HepG2 (cell line): ENCODE data around the gene KRTAP12-3. TPM values are rescaled to one million over a fixed set of nuclear protein-coding genes. Genes with fewer than 3 reads are reported as not detected.

Source experiments
- ATAC-seq: fragments of 200-7000 bp; cut with Tn5 transposase; 3 replicates; pipeline ENCODE4 v1.9.1; 2020; ENCODE audit warnings: mild to moderate bottlenecking, moderate library complexity
- BruUV-seq: library from RNA; stranded (reverse); fragments of 400-500 nt; replicated peaks from 2 replicates; lab custom pipeline; 2021; lab: Mats Ljungman, UMichigan
- CTCF ChIA-PET: fragments of 300-600 bp; formaldehyde crosslinking; extraction: SDS; loops from one replicate; lab custom pipeline; 2021; ENCODE audit warnings: low total read pairs, inconsistent platforms, low intra/inter-chr PET ratio; lab: Yijun Ruan, JAX
- POLR2A ChIA-PET: fragments of 350-600 bp; sonication (Branson Sonifier 250); formaldehyde crosslinking; loops from one replicate; lab custom pipeline; 2020; ENCODE audit warnings: antibody characterized with exemption, inconsistent platforms; lab: Yijun Ruan, JAX
- DNase-seq: peaks from one replicate; pipeline ENCODE4 v3.0.0-alpha.2; 2015; ENCODE audit warnings: low spot score
- FAIRE-seq: peaks from 3 replicates; lab custom pipeline; 2011; peaks lifted over from hg19 to GRCh38; lab: Jason Lieb, UNC
- H2AFZ ChIP-seq: one replicate; pipeline ENCODE4 v1.6.1; 2011; ENCODE audit warnings: low read length, inconsistent platforms
- H3K27ac ChIP-seq: fragments of 300-600 bp; 3 replicates; pipeline ENCODE4 v1.8.0; 2011; ENCODE audit warnings: mixed run types, mild to moderate bottlenecking, mixed read lengths, low read length, inconsistent platforms; ENCODE audit not compliant: insufficient read depth; ENCODE audit errors: extremely low read length
- H3K27me3 ChIP-seq, 2 experiments: fragments of 200-600 bp in 1 of 2; 2 replicates in 1 of 2; 3 replicates in 1 of 2; pipeline versions ENCODE4 v1.6.0 to v1.8.0; 2011; ENCODE audit warnings: low read length in 2 of 2, mild to moderate bottlenecking in 2 of 2, moderate library complexity in 2 of 2, inconsistent platforms in 1 of 2; ENCODE audit not compliant: insufficient read depth in 2 of 2, control insufficient read depth in 1 of 2
- H3K36me3 ChIP-seq, 2 experiments: fragments of 200-600 bp in 1 of 2; replicated peaks in 1 of 2; 2 replicates in 1 of 2; 3 replicates in 1 of 2; pipeline versions ENCODE4 v1.5.1 to v1.8.0; 2011; ENCODE audit warnings: low read length in 2 of 2, inconsistent platforms in 1 of 2; ENCODE audit not compliant: insufficient read depth in 2 of 2, control insufficient read depth in 1 of 2
- H3K4me1 ChIP-seq: 2 replicates; pipeline ENCODE4 v1.5.1; 2012; ENCODE audit warnings: low read length, inconsistent platforms; ENCODE audit not compliant: insufficient read depth
- H3K4me2 ChIP-seq: 2 replicates; pipeline ENCODE4 v1.6.0; 2011; ENCODE audit warnings: low read depth, low read length, inconsistent platforms
- H3K4me3 ChIP-seq, 3 experiments: fragments of 200-600 bp in 1 of 3; sonication (generic), shearing (Covaris generic) in 1 of 3; replicated peaks in 1 of 3; 2 replicates each; pipeline ENCODE4 v1.5.1; 2011 to 2016; ENCODE audit warnings: low read length in 3 of 3, inconsistent platforms in 2 of 3, low read depth in 2 of 3, mild to moderate bottlenecking in 2 of 3, control low read depth in 1 of 3, mixed read lengths in 1 of 3; ENCODE audit not compliant: insufficient read depth in 1 of 3
- H3K79me2 ChIP-seq: one replicate; pipeline ENCODE4 v1.6.1; 2011; ENCODE audit warnings: low read length, inconsistent platforms; ENCODE audit not compliant: insufficient read depth
- H3K9ac ChIP-seq: 2 replicates; pipeline ENCODE4 v1.6.0; 2011; ENCODE audit warnings: mild to moderate bottlenecking, low read depth, low read length, inconsistent platforms; ENCODE audit not compliant: insufficient read depth
- H3K9me3 ChIP-seq: 2 replicates; pipeline ENCODE4 v1.5.1; 2012; ENCODE audit warnings: mild to moderate bottlenecking, low read length
- H4K20me1 ChIP-seq: 2 replicates; pipeline ENCODE4 v1.6.0; 2011; ENCODE audit warnings: inconsistent platforms, mild to moderate bottlenecking, low read length, moderate library complexity; ENCODE audit not compliant: insufficient read depth
- CBX5 ChIP-seq: sonication (generic); formaldehyde crosslinking; IDR thresholded peaks from 2 replicates; pipeline ENCODE4 v1.4.0; 2020; ENCODE audit warnings: missing genetic modification reagents, borderline replicate concordance
- EHMT2 ChIP-seq: fragments of 200-600 bp; sonication (generic); IDR thresholded peaks from 2 replicates; pipeline ENCODE4 v1.7.0; 2017; ENCODE audit warnings: antibody characterized with exemption, low read depth, low read length, borderline replicate concordance
- ERF ChIP-seq: IDR thresholded peaks from 2 replicates; pipeline ENCODE4 v1.6.1; 2018; ENCODE audit warnings: missing biosample characterization, missing genetic modification reagents
- KLF13 ChIP-seq: sonication (generic); formaldehyde crosslinking; IDR thresholded peaks from 2 replicates; pipeline ENCODE4 v1.4.0; 2020; ENCODE audit warnings: mild to moderate bottlenecking, missing genetic modification reagents
- PHF5A ChIP-seq: IDR thresholded peaks from one replicate; pipeline ENCODE4 v1.6.1; 2018; ENCODE audit warnings: low read depth, missing genetic modification reagents; ENCODE audit not compliant: unreplicated experiment
- SAFB2 ChIP-seq: sonication (generic); formaldehyde crosslinking; IDR thresholded peaks from 2 replicates; pipeline ENCODE4 v1.5.1; 2020; ENCODE audit warnings: missing genetic modification reagents, low read depth, mild to moderate bottlenecking, borderline replicate concordance
- SMC3 ChIP-seq: IDR thresholded peaks from 2 replicates; pipeline ENCODE4 v1.6.1; 2011; ENCODE audit warnings: low read length, improper control_type of control experiment
- ZBTB21 ChIP-seq: sonication (generic); formaldehyde crosslinking; IDR thresholded peaks from 2 replicates; pipeline ENCODE4 v1.4.0; 2020; ENCODE audit warnings: missing genetic modification reagents
- ZNF296 ChIP-seq: sonication (generic); formaldehyde crosslinking; conservative IDR thresholded peaks from 2 replicates; pipeline ENCODE4 v1.5.0; 2020; ENCODE audit warnings: mild to moderate bottlenecking, missing genetic modification reagents
- ZNF510 ChIP-seq: sonication (generic); formaldehyde crosslinking; IDR thresholded peaks from 2 replicates; pipeline ENCODE4 v1.4.0; 2020; ENCODE audit warnings: low read depth, mild to moderate bottlenecking, missing genetic modification reagents
- ZNF747 ChIP-seq: sonication (generic); formaldehyde crosslinking; IDR thresholded peaks from 2 replicates; pipeline ENCODE4 v1.8.1; 2023; ENCODE audit warnings: missing genetic modification reagents, mild to moderate bottlenecking, borderline replicate concordance
- ZNF749 ChIP-seq: sonication (generic); formaldehyde crosslinking; IDR thresholded peaks from 2 replicates; pipeline ENCODE4 v1.8.0; 2022; ENCODE audit warnings: mild to moderate bottlenecking, missing genetic modification reagents, moderate library complexity, borderline replicate concordance
- ZNF766 ChIP-seq: sonication (generic); formaldehyde crosslinking; IDR thresholded peaks from 2 replicates; pipeline ENCODE4 v1.5.0; 2020; ENCODE audit warnings: missing genetic modification reagents, borderline replicate concordance
- ZNF773 ChIP-seq: sonication (generic); formaldehyde crosslinking; IDR thresholded peaks from 2 replicates; pipeline ENCODE4 v1.4.0; 2020; ENCODE audit warnings: missing genetic modification reagents, borderline replicate concordance
- WGBS: methylation state at CpG from one replicate; pipeline ENCODE4 v1.1.6; 2017; ENCODE audit warnings: low lambda C conversion rate; 5-methylcytosine and 5-hydroxymethylcytosine counted together
- in situ Hi-C: cut with HindIII; loops from 2 replicates; pipeline ENCODE4 v1.10.0; 2017; ENCODE audit warnings: low pct_unique_long_range_greater_than_20kb; ENCODE audit not compliant: extremely low pct_ligation_motif_present
- intact Hi-C: fragments of 100-400 bp; cut with micrococcal nuclease; formaldehyde crosslinking; loops from one replicate; pipeline ENCODE4 v1.10.0; 2022; ENCODE audit not compliant: unreplicated experiment
- polyA plus RNA-seq, 8 experiments: library from polyadenylated mRNA; depleted of rRNA in 3 of 8; stranded (reverse) in 7 of 8; unstranded in 1 of 8; fragments of >200 nt; fragmentation: Illumina TruSeq in 4 of 8; extraction: Trizol in 4 of 8; gene quantifications; 2 replicates each; pipeline versions ENCODE4 v1.2.1 to v1.2.3, GENCODE V29; 2011 to 2016; ENCODE audit warnings: low read depth in 4 of 8, missing spikeins in 1 of 8, mixed read lengths in 1 of 8; ENCODE audit not compliant: insufficient read depth in 1 of 8
- total RNA-seq, 5 experiments: library from RNA; depleted of rRNA; stranded (reverse); fragments of >200 nt; fragmentation: Illumina TruSeq; extraction: Trizol; gene quantifications; 2 replicates each; pipeline ENCODE4 v1.2.3, GENCODE V29; 2016; ENCODE audit warnings: low read depth in 1 of 5
- TF ChIP-seq, protein P1 (sequence below): sonication (generic); formaldehyde crosslinking; conservative IDR thresholded peaks from 2 replicates; pipeline ENCODE4 v1.4.0; 2020; ENCODE audit warnings: mild to moderate bottlenecking, missing genetic modification reagents, moderate library complexity
- TF ChIP-seq, protein P2 (sequence below): sonication (generic); formaldehyde crosslinking; IDR thresholded peaks from 2 replicates; pipeline ENCODE4 v1.8.0; 2022; ENCODE audit warnings: missing genetic modification reagents, mild to moderate bottlenecking, borderline replicate concordance

The KRTAP12-3 gene
- total and polyA plus RNA-seq, 2 of the 13 experiments (the other 11 are each of a cell fraction or from before 2014, with no cell fraction given), result not detected

DNA sequence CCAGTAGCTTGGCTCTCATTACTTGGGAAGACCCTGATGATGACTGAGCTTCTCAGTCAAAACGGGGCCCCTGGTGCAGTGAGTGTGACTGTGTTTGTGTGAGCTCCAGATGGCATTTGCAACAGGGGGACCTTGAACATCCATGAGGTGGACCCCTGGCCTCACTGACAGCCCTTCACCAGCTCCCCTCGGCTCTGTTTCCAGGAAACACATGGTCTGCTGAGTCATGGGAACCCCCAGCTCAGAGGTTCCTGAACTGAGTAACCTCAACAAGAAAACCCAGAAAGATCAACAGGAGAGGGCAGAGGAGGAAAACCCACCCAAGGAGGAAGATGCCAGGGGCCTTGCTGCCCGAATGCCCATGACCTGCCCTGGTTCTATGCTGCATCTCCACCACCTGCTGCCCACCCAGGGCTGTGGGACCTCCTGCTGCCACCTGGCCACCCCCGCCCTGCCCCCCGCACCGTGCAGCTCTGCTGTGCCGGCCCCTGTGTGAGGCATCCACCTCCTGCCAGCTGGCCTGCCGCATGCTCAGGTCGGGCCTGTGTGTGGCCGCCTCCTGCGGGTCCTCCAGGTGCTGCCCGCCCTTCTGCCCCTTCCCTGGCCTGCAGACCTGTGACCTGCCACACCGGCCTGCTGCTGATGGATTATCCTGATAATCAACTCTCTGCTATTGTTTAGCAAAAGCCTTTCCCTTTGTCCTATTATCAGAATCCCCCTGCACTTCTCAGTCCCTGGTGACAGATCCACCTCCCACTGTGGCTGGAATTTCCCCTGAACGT, 28.5 kb downstream of the KRTAP12-3 start:
- CTCF ChIA-PET, result no interaction called here
- Histone ChIP-seq H3K4me1 (no peaks in the 10 kb centered on the region), H3K9ac (no peak overlapping the region), H3K4me3 (no peak overlapping the region), H3K36me3 (no peaks in the 10 kb centered on the region), H3K27ac (no peak overlapping the region), H3K4me2 (no peak overlapping the region), H3K9me3 (no peaks in the 10 kb centered on the region), H3K79me2 (no peaks in the 10 kb centered on the region), H3K27me3 (peaks cover 1 to 32% of the 10 kb centered on the region in 2 experiments; a peak in 4 of 5 replicates), H2AFZ (no peak overlapping the region), H4K20me1 (no peaks in the 10 kb centered on the region)
- TF ChIP-seq ZNF747 (CRISPR knock-in tag) (no peak), ZNF773 (CRISPR knock-in tag) (no peak), EHMT2 (no peak), ZNF749 (CRISPR knock-in tag) (no peak), ZNF510 (CRISPR knock-in tag) (no peak), ERF (no peak), ZBTB21 (CRISPR knock-in tag) (no peak), SMC3 (no peak), KLF13 (CRISPR knock-in tag) (no peak), PHF5A (CRISPR knock-in tag) (no peak), SAFB2 (CRISPR knock-in tag) (no peak), ZNF296 (no peak), CBX5 (CRISPR knock-in tag) (no peak), ZNF766 (CRISPR knock-in tag) (no peak)
- TF ChIP-seq, protein P1, sequence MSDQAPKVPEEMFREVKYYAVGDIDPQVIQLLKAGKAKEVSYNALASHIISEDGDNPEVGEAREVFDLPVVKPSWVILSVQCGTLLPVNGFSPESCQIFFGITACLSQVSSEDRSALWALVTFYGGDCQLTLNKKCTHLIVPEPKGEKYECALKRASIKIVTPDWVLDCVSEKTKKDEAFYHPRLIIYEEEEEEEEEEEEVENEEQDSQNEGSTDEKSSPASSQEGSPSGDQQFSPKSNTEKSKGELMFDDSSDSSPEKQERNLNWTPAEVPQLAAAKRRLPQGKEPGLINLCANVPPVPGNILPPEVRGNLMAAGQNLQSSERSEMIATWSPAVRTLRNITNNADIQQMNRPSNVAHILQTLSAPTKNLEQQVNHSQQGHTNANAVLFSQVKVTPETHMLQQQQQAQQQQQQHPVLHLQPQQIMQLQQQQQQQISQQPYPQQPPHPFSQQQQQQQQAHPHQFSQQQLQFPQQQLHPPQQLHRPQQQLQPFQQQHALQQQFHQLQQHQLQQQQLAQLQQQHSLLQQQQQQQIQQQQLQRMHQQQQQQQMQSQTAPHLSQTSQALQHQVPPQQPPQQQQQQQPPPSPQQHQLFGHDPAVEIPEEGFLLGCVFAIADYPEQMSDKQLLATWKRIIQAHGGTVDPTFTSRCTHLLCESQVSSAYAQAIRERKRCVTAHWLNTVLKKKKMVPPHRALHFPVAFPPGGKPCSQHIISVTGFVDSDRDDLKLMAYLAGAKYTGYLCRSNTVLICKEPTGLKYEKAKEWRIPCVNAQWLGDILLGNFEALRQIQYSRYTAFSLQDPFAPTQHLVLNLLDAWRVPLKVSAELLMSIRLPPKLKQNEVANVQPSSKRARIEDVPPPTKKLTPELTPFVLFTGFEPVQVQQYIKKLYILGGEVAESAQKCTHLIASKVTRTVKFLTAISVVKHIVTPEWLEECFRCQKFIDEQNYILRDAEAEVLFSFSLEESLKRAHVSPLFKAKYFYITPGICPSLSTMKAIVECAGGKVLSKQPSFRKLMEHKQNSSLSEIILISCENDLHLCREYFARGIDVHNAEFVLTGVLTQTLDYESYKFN, result no peak
- TF ChIP-seq, protein P2, sequence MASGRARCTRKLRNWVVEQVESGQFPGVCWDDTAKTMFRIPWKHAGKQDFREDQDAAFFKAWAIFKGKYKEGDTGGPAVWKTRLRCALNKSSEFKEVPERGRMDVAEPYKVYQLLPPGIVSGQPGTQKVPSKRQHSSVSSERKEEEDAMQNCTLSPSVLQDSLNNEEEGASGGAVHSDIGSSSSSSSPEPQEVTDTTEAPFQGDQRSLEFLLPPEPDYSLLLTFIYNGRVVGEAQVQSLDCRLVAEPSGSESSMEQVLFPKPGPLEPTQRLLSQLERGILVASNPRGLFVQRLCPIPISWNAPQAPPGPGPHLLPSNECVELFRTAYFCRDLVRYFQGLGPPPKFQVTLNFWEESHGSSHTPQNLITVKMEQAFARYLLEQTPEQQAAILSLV (CRISPR knock-in tag), result no peak
- no peak for FAIRE-seq
- in situ Hi-C loops (no loop called here), intact Hi-C loops (no loop called here)
- peak; percentile 55 for ATAC-seq
- no TSS peak for BruUV-seq
- 33% methylated on average over 5 of the region's 14 CpGs for WGBS
- no peak for DNase-seq
- POLR2A ChIA-PET, result no interaction called here
